A673 (cell line): ENCODE measurements around the gene TRABD2A. TPM values are rescaled to one million over a fixed set of nuclear protein-coding genes. Genes with fewer than 3 reads are reported as not detected.

Experiments
- BruUV-seq: library from RNA; stranded (reverse); fragments of 400-500 nt; replicated peaks from 2 replicates; lab custom pipeline; 2021; lab: Mats Ljungman, UMichigan
- CTCF ChIA-PET: fragments of 300-600 bp; sonication (Branson Sonifier 250); formaldehyde crosslinking; loops from one replicate; lab custom pipeline; 2022; ENCODE audit warnings: antibody characterized with exemption; lab: Charles Lee
- POLR2A ChIA-PET: fragments of 300-600 bp; sonication (Branson Sonifier 250); formaldehyde crosslinking; loops from one replicate; lab custom pipeline; 2022; ENCODE audit warnings: antibody characterized with exemption; ENCODE audit not compliant: low non-redundant PET; lab: Charles Lee
- DNase-seq: peaks from one replicate; pipeline ENCODE4 v3.0.0-alpha.2; 2015; ENCODE audit warnings: low spot score
- H3K27ac ChIP-seq: fragments of 200-600 bp; sonication (generic); 2 replicates; pipeline ENCODE4 v1.5.1; 2016; ENCODE audit warnings: mixed run types, low read depth, mild to moderate bottlenecking, mixed read lengths, antibody characterized with exemption, low read length; ENCODE audit not compliant: poor library complexity, severe bottlenecking
- H3K27me3 ChIP-seq: fragments of 200-600 bp; sonication (generic); replicated peaks from 2 replicates; pipeline ENCODE4 v1.6.1; 2017; ENCODE audit warnings: mixed run types, low read depth, mild to moderate bottlenecking, mixed read lengths, antibody characterized with exemption, low read length; ENCODE audit not compliant: insufficient read depth, poor library complexity
- H3K36me3 ChIP-seq: fragments of 200-600 bp; sonication (generic); 2 replicates; pipeline ENCODE4 v1.6.1; 2016; ENCODE audit warnings: mixed run types, mild to moderate bottlenecking, mixed read lengths, antibody characterized with exemption, low read length; ENCODE audit not compliant: insufficient read depth, poor library complexity, severe bottlenecking
- H3K4me1 ChIP-seq: fragments of 200-600 bp; sonication (generic); 2 replicates; pipeline ENCODE4 v1.6.1; 2017; ENCODE audit warnings: mixed run types, mild to moderate bottlenecking, mixed read lengths, antibody characterized with exemption, low read length; ENCODE audit not compliant: insufficient read depth, poor library complexity, severe bottlenecking
- H3K4me3 ChIP-seq: fragments of 200-600 bp; sonication (generic); 2 replicates; pipeline ENCODE4 v1.5.1; 2016; ENCODE audit warnings: low read depth, mixed run types, mild to moderate bottlenecking, mixed read lengths, low read length; ENCODE audit not compliant: poor library complexity, severe bottlenecking
- H3K9me3 ChIP-seq: fragments of 200-600 bp; sonication (generic); 2 replicates; pipeline ENCODE4 v1.6.1; 2016; ENCODE audit warnings: mixed run types, low read depth, mild to moderate bottlenecking, mixed read lengths, antibody characterized with exemption, low read length; ENCODE audit not compliant: poor library complexity, severe bottlenecking
- CTCF ChIP-seq: fragments of 300-800, 200-600 bp; sonication (generic); conservative IDR thresholded peaks from 2 replicates; pipeline ENCODE4 v1.5.1; 2017; ENCODE audit warnings: low read depth, mild to moderate bottlenecking, antibody characterized with exemption, low read length, moderate library complexity, mixed read lengths
- EZH2 ChIP-seq: fragments of 200-600 bp; sonication (generic); IDR thresholded peaks from 2 replicates; pipeline ENCODE4 v1.6.1; 2017; ENCODE audit warnings: borderline replicate concordance, low read depth, mild to moderate bottlenecking, mixed read lengths, antibody characterized with exemption, low read length; ENCODE audit not compliant: poor library complexity, severe bottlenecking
- intact Hi-C: fragments of 100-400 bp; cut with micrococcal nuclease; formaldehyde crosslinking; loops from one replicate; pipeline ENCODE4 v1.10.0; 2022; ENCODE audit not compliant: unreplicated experiment
- total RNA-seq: library from RNA; stranded (reverse); gene quantifications from 2 replicates; pipeline ENCODE4 v1.2.3, GENCODE V29; 2021

Gene TRABD2A
- total RNA-seq, 1 experiment from 2014 or later: 0.67 TPM

- POLR2A ChIA-PET: no interaction called here
- peaks cover 5% of the 10 kb centered on the region for H3K27me3 ChIP-seq
- H3K36me3 ChIP-seq: no peaks in the 10 kb centered on the region
- TF ChIP-seq EZH2 (no peak), CTCF (no peak)
- H3K4me1 ChIP-seq: no peaks in the 10 kb centered on the region
- intact Hi-C loops: no loop called here
- no peak for DNase-seq
- H3K9me3 ChIP-seq: no peaks in the 10 kb centered on the region
- H3K27ac ChIP-seq: no peak overlapping the region
- CTCF ChIA-PET: no interaction called here
- no TSS peak for BruUV-seq
- no peak overlapping the region for H3K4me3 ChIP-seq
Measured at GRCh38 chr2:84815146-84815545, 65.7 kb downstream of the TRABD2A start.

- TF ChIP-seq EZH2 (no peak), CTCF (no peak)
- POLR2A ChIA-PET: no interaction called here
- no TSS peak for BruUV-seq
- CTCF ChIA-PET: no interaction called here
- H3K4me3 ChIP-seq: no peak overlapping the region
- H3K9me3 ChIP-seq: no peaks in the 10 kb centered on the region
- no peaks in the 10 kb centered on the region for H3K36me3 ChIP-seq
- intact Hi-C loops: no loop called here
- no peaks in the 10 kb centered on the region for H3K4me1 ChIP-seq
- peaks cover 5% of the 10 kb centered on the region for H3K27me3 ChIP-seq
- no peak for DNase-seq
- no peak overlapping the region for H3K27ac ChIP-seq
Measured at GRCh38 chr2:84811839-84812431, 68.9 kb downstream of the TRABD2A start.

- H3K36me3 ChIP-seq: no peaks in the 10 kb centered on the region
- TF ChIP-seq EZH2 (no peak), CTCF (no peak)
- ChIA-PET POLR2A (no interaction called here), CTCF (no interaction called here)
- BruUV-seq: no TSS peak
- H3K27me3 ChIP-seq: no peaks in the 10 kb centered on the region
- no peaks in the 10 kb centered on the region for H3K9me3 ChIP-seq
- no peak overlapping the region for H3K27ac ChIP-seq
- no peak for DNase-seq
- intact Hi-C loops: no loop called here
- H3K4me1 ChIP-seq: no peaks in the 10 kb centered on the region
- H3K4me3 ChIP-seq: no peak overlapping the region
Measured at GRCh38 chr2:84808279-84808678, 72.6 kb downstream of the TRABD2A start.
